Progenitor cell of endocrine pancreas (in vitro differentiated cells): Measurements from ENCODE around the gene ZMAT3. TPM values are rescaled to one million over a fixed set of nuclear protein-coding genes. Genes with fewer than 3 reads are reported as not detected.

ENCODE experiments used
- DNase-seq: peaks from one replicate; pipeline ENCODE4 v3.0.0; 2021; ENCODE audit warnings: low spot score; ENCODE audit not compliant: unreplicated experiment
- H3K27ac Mint-ChIP-seq: 2 replicates; pipeline ENCODE4 v1.8.0; 2021; ENCODE audit warnings: mild to moderate bottlenecking, moderate library complexity, mixed read lengths
- H3K27me3 Mint-ChIP-seq: 2 replicates; pipeline ENCODE4 v1.8.0; 2021; ENCODE audit warnings: mixed read lengths
- H3K36me3 Mint-ChIP-seq: 2 replicates; pipeline ENCODE4 v1.8.0; 2022; ENCODE audit warnings: mixed read lengths; ENCODE audit not compliant: insufficient read depth
- H3K4me1 Mint-ChIP-seq: 2 replicates; pipeline ENCODE4 v1.8.0; 2021; ENCODE audit warnings: low read depth, mixed read lengths
- H3K4me3 Mint-ChIP-seq: 2 replicates; pipeline ENCODE4 v1.8.0; 2021; ENCODE audit warnings: low read depth, mild to moderate bottlenecking, moderate library complexity, mixed read lengths
- H3K9me3 Mint-ChIP-seq: 2 replicates; pipeline ENCODE4 v1.8.0; 2021; ENCODE audit warnings: low read depth, mixed read lengths
- total RNA-seq: library from RNA; stranded (reverse); gene quantifications from 2 replicates; pipeline ENCODE4 v1.2.1, GENCODE V29; 2021
- TF ChIP-seq, protein P1 (sequence below): fragments of 200-600 bp; sonication (generic); IDR thresholded peaks from one replicate; pipeline ENCODE4 v1.5.0; 2021; ENCODE audit warnings: antibody characterized with exemption, mild to moderate bottlenecking; ENCODE audit not compliant: unreplicated experiment

The ZMAT3 gene
- total RNA-seq, 1 donor from 2014 or later, result 13.6 TPM

DNA sequence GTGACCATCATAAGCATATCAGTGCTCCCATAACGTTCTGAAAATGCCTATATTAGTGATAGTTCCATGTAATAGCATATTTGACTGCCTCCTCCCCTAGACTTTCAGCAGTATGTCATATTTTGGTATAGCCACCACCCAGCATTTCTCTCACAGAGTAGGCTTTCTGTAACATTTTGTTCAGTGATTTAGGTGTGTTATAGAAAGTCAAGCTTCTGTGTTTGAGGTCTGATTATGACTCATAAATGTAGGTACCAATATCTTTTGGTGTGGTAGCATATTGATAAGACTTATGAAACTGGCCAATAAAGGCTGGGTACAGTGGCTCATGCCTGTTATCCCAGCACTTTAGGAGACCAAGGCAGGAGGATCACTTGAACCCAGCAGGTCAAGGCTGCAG is 34.3 kb upstream of the ZMAT3 start:
- Mint-ChIP-seq H3K9me3 (peaks cover 4% of the 10 kb centered on the region), H3K27me3 (no peaks in the 10 kb centered on the region), H3K4me1 (no peaks in the 10 kb centered on the region), H3K4me3 (no peak overlapping the region), H3K27ac (no peak overlapping the region), H3K36me3 (no peaks in the 10 kb centered on the region)
- TF ChIP-seq, protein P1, sequence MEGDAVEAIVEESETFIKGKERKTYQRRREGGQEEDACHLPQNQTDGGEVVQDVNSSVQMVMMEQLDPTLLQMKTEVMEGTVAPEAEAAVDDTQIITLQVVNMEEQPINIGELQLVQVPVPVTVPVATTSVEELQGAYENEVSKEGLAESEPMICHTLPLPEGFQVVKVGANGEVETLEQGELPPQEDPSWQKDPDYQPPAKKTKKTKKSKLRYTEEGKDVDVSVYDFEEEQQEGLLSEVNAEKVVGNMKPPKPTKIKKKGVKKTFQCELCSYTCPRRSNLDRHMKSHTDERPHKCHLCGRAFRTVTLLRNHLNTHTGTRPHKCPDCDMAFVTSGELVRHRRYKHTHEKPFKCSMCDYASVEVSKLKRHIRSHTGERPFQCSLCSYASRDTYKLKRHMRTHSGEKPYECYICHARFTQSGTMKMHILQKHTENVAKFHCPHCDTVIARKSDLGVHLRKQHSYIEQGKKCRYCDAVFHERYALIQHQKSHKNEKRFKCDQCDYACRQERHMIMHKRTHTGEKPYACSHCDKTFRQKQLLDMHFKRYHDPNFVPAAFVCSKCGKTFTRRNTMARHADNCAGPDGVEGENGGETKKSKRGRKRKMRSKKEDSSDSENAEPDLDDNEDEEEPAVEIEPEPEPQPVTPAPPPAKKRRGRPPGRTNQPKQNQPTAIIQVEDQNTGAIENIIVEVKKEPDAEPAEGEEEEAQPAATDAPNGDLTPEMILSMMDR, result no peak
- DNase-seq, result no peak

DNA sequence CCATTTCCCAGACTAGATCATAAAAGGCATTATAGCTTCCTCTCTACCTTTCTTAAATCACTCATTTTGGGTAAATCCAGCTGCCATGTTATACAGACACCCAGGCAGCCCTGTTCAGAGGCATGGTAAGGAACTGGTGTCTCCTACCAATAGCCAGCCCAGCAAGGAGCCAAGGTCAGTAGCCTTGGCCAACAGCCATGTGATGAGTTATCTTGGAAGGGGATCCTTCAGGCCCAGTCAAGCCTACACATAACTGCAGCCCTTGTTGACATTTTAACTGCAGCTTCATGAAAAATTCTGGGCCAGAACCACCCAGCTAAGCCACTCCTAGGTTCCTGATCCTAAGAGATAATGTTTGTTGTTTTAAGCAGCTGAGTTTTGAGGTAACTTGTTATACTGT is 29.0 kb upstream of the ZMAT3 start:
- Mint-ChIP-seq H3K27me3 (no peaks in the 10 kb centered on the region), H3K9me3 (no peaks in the 10 kb centered on the region), H3K4me1 (no peaks in the 10 kb centered on the region), H3K27ac (no peak overlapping the region), H3K4me3 (no peak overlapping the region), H3K36me3 (no peaks in the 10 kb centered on the region)
- TF ChIP-seq, protein P1, result no peak
- no peak for DNase-seq

DNA sequence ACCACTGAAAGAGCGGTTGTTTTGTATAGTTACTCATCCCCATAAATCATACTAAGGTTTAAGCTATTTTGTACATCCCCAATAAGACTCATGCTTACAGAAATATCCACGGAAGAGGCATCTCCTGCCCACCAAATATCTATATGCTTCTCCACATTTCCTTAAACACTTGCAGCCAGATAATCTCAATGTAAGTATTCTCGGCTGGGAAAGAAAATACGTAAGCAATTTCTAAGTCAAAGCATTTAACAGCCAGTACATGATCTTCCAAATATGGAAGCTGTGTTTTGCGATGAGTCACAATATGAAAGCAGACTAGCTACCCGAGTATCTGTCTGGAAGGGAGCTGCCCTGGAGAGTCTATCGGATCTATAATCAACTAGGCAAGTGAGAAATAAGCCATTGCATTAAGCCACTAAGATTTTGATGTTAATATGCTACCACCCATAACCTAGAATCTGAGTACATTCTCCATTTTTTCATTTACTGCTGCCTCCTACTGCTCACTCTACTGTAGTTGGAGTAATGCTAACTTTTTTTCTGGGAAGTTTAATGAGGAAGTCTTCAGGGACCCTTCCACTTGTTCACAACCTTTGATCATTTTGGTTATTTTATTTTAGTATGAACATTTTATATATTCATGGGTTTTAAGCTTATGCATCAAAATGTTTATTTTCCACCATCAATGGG is 26.9 kb upstream of the ZMAT3 start:
- Mint-ChIP-seq H3K27ac (no peak overlapping the region), H3K9me3 (no peaks in the 10 kb centered on the region), H3K4me1 (no peaks in the 10 kb centered on the region), H3K4me3 (no peak overlapping the region), H3K36me3 (no peaks in the 10 kb centered on the region), H3K27me3 (no peaks in the 10 kb centered on the region)
- DNase-seq, result no peak
- TF ChIP-seq, protein P1, result no peak

DNA sequence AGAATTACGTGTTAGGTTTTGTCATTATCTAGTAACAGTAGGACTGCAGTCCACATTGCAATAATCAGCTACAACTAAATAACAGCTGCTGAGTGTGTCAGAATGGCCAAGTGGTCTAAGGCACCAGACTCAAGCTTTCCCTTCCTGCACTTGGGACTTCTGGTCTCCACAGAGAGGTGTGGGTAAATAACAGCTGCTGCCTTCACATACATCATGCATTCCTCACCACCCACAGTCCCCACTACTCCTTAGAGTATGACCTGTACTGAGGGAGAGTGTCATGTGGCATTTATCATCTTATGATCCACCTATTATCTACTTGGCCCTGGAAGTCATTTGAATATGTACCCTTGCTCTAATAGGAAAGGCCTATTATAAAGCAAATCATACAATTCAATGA is 22.2 kb upstream of the ZMAT3 start:
- Mint-ChIP-seq H3K4me3 (no peak overlapping the region), H3K27me3 (no peaks in the 10 kb centered on the region), H3K9me3 (no peaks in the 10 kb centered on the region), H3K4me1 (no peaks in the 10 kb centered on the region), H3K36me3 (no peaks in the 10 kb centered on the region), H3K27ac (no peak overlapping the region)
- no peak for DNase-seq
- TF ChIP-seq, protein P1, result no peak

DNA sequence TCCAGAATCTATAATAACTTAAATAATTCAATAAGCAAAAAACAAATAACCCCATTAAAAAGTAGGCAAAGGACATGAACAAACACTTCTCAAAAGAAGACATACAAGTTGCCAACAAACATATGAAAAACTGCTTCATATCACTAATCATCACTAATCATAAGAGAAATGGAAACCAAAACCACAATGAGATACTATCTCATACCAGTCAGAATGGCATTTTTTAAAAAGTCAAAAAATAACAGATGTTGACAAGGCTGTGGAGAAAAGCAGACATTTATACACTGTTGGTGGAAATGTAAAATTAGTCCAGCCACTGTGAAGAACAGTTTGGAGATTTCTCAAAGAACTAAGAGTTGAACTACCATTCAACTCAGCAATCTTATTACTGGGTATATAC is 19.5 kb upstream of the ZMAT3 start:
- Mint-ChIP-seq H3K36me3 (no peaks in the 10 kb centered on the region), H3K9me3 (no peaks in the 10 kb centered on the region), H3K4me1 (no peaks in the 10 kb centered on the region), H3K27ac (no peak overlapping the region), H3K27me3 (no peaks in the 10 kb centered on the region), H3K4me3 (no peak overlapping the region)
- DNase-seq, result no peak
- TF ChIP-seq, protein P1, result no peak
